ENCODE measurements around the gene FBXL17.

The FBXL17 gene

GRCh38 chr5:107830750-107831149 is 551.1 kb downstream of the FBXL17 start:
- in situ Hi-C loops (cut with HindIII; ENCODE audit: low sequenced_read_pairs) = no loop called here

GRCh38 chr5:107826311-107827000 is 555.4 kb downstream of the FBXL17 start:
- in situ Hi-C loops (cut with HindIII; ENCODE audit: low sequenced_read_pairs) = no loop called here

GRCh38 chr5:107824821-107825220 is 557.1 kb downstream of the FBXL17 start:
- in situ Hi-C loops (cut with HindIII; ENCODE audit: low sequenced_read_pairs) = no loop called here

GRCh38 chr5:107821288-107821687 is 560.6 kb downstream of the FBXL17 start:
- in situ Hi-C loops (cut with HindIII; ENCODE audit: low sequenced_read_pairs) = no loop called here

GRCh38 chr5:107820429-107820828 is 561.5 kb downstream of the FBXL17 start:
- in situ Hi-C loops (cut with HindIII; ENCODE audit: low sequenced_read_pairs) = no loop called here

GRCh38 chr5:107817951-107818350 is 563.9 kb downstream of the FBXL17 start:
- in situ Hi-C loops (cut with HindIII; ENCODE audit: low sequenced_read_pairs) = no loop called here

GRCh38 chr5:107817436-107817835 is 564.5 kb downstream of the FBXL17 start:
- in situ Hi-C loops (cut with HindIII; ENCODE audit: low sequenced_read_pairs) = no loop called here

- in situ Hi-C loops (cut with HindIII; ENCODE audit: low sequenced_read_pairs) = no loop called here
Measured at GRCh38 chr5:107815109-107815508, 566.8 kb downstream of the FBXL17 start.

GRCh38 chr5:107814183-107814827 is 567.6 kb downstream of the FBXL17 start:
- in situ Hi-C loops (cut with HindIII; ENCODE audit: low sequenced_read_pairs) = no loop called here

- in situ Hi-C loops (cut with HindIII; ENCODE audit: low sequenced_read_pairs) = no loop called here
Measured at GRCh38 chr5:107813559-107813958, 568.3 kb downstream of the FBXL17 start.

GRCh38 chr5:107812570-107813141 is 569.2 kb downstream of the FBXL17 start:
- in situ Hi-C loops (cut with HindIII; ENCODE audit: low sequenced_read_pairs) = no loop called here

GRCh38 chr5:107809201-107810034 is 572.5 kb downstream of the FBXL17 start:
- in situ Hi-C loops (cut with HindIII; ENCODE audit: low sequenced_read_pairs) = no loop called here

All from DLD1 (cell line).